Measurements from ENCODE around the gene USH1C.

- TF ChIP-seq, protein P1, sequence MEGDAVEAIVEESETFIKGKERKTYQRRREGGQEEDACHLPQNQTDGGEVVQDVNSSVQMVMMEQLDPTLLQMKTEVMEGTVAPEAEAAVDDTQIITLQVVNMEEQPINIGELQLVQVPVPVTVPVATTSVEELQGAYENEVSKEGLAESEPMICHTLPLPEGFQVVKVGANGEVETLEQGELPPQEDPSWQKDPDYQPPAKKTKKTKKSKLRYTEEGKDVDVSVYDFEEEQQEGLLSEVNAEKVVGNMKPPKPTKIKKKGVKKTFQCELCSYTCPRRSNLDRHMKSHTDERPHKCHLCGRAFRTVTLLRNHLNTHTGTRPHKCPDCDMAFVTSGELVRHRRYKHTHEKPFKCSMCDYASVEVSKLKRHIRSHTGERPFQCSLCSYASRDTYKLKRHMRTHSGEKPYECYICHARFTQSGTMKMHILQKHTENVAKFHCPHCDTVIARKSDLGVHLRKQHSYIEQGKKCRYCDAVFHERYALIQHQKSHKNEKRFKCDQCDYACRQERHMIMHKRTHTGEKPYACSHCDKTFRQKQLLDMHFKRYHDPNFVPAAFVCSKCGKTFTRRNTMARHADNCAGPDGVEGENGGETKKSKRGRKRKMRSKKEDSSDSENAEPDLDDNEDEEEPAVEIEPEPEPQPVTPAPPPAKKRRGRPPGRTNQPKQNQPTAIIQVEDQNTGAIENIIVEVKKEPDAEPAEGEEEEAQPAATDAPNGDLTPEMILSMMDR (IDR thresholded peaks at IDR 0.05) = no peak
- no peak for TF ChIP-seq ZFX (IDR thresholded peaks at IDR 0.05; ENCODE audit: borderline replicate concordance)
These were observed 67.7 kb downstream of the USH1C start, which contains the start of gene ABCC8 for GRCh38 chr11:17476317-17477083.
